ENCODE measurements around the gene NGF.
"Not testable (repeated sequence)": the region's sequence is repeated elsewhere in the genome, so short reads cannot be mapped to it uniquely, and the experiment has no call there.

Gene NGF

GRCh38 chr1:115337633-115338456 lies at the start of gene NGF:
NGF (minus strand) TSS chr1:115338249; CDS start chr1:115286795, 51,454 bp downstream.
- peak in 7 of 51 donors; percentile 5 to 39 (median 8) for DNase-seq

DNA sequence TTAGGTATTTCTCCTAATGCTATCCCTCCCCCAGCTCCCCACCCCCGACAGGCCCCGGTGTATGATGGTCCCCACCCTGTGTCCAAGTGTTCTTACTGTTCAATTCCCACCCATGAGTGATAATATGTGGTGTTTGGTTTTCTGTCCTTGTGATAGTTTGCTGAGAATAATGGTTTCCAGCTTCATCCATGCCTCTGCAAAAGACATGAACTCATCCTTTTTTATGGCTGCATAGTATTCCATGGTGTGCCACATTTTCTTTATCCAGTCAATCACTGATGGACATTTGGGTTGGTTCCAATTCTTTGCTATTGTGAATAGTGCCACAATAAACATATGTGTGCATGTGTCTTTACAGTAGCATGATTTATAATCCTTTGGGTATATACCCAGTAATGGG lies 45.4 kb upstream of the NGF start:
- not testable (repeated sequence) for DNase-seq

DNA sequence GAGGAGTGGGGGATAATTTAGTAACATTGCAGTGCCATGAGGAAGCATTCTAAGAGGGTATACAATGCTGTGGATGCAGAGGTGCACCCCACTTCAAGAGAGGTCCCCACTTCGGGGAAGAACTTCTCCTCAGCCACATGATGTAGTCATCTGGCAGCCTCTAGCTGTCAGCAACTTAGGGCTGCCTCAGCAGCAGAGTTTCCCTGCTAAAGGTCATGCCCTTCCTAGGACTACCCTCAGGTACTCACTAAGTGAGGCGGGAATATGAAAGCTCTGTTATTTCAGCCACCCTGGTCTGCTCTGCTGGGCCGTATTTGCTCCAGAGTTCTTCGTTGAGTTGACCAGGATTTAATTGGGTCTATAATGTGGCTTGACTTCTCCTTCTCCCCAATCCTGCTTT lies 41.9 kb upstream of the NGF start:
- no peak for DNase-seq

DNA sequence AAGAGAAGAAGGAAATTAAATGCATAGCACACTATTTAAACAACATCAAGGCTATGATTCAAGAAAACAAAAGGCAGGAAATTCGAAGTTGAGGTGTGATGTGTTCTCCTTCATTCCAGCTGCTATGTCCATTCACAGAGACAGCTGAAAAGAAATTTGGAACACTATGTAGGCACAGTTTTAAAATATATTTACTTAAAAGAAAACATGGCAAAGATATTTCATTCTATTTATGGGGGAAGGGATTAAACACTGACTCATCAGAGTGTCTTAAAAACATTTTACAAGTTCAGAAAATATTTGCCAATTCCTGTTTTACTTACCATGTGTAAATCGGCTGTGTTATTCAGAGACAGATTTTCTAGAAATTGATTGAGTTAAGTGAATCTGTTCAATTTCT lies 39.4 kb upstream of the NGF start:
- no peak for DNase-seq

- no peak for DNase-seq
Measured at GRCh38 chr1:115374598-115374997, 36.5 kb upstream of the NGF start.

GRCh38 chr1:115373305-115373704 lies 35.3 kb upstream of the NGF start:
- DNase-seq, result no peak

DNA sequence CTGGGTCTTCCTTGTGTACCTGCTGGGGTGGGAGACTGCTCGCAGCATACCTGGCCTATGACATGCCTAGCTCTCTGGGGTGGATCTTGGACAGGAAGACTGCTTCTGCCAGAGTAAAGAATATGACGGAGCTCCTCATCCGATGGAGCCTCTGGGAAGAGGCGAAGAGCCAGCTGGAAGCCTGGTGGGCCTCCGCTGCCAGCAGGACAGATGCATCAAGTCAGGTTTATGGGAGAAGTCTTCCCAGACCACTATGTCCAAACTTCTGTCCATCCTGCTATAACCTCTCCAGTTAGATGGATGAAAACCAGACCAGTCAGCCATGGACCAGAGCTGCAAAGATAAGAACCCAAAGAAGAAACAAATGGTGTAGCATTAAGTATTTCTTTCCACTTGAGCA lies 27.7 kb upstream of the NGF start:
- no peak for DNase-seq

- no peak for DNase-seq
Measured at GRCh38 chr1:115364780-115365155, 26.7 kb upstream of the NGF start.

- no peak for DNase-seq
Measured at GRCh38 chr1:115364046-115364779, 26.2 kb upstream of the NGF start.

DNA sequence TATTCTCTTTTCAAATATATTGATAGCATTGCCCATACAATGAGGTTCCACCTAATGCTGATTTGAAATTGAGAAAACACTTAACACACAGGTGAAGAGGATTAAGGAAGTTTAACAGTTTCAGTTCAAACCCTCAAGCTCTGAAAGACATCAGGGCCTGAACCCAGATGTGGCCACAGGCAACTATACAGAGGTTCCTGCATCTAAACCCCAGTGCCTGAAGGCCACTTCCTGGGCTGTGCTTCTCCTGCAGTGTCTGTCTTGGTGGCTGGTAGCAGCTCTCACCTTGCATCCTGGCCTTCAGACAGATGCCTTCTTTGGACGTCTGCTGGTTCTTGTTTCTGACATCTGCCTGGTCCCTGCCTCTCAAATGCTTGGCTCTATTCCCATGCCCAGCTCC lies 25.1 kb upstream of the NGF start:
- DNase-seq, result no peak

DNA sequence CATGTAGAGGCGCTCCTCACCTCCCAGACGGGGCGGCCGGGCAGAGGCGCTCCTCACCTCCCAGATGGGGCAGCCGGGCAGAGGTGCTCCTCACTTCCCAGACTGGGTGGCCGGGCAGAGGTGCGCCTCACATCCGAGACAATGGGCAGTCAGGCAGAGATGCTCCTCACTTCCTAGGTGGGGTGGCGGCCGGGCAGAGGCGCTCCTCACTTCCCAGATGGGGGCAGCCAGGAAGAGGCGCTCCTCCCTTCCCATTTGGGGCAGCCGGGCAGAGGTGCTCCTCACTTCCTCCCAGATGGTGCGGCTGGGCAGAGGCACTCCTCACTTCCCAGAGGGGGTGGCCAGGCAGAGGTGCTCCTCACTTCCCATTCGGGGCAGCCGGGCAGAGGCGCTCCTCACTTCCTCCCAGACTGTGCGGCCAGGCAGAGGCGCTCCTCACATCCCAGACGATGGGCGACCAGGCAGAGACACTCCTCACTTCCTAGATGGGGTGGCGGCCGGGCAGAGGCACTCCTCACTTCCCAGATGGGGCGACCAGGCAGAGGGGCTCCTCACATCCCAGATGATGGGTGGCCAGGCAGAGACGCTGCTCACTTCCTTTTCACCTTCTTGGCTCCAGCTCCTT lies 22.6 kb upstream of the NGF start:
- not testable (repeated sequence) for DNase-seq

DNA sequence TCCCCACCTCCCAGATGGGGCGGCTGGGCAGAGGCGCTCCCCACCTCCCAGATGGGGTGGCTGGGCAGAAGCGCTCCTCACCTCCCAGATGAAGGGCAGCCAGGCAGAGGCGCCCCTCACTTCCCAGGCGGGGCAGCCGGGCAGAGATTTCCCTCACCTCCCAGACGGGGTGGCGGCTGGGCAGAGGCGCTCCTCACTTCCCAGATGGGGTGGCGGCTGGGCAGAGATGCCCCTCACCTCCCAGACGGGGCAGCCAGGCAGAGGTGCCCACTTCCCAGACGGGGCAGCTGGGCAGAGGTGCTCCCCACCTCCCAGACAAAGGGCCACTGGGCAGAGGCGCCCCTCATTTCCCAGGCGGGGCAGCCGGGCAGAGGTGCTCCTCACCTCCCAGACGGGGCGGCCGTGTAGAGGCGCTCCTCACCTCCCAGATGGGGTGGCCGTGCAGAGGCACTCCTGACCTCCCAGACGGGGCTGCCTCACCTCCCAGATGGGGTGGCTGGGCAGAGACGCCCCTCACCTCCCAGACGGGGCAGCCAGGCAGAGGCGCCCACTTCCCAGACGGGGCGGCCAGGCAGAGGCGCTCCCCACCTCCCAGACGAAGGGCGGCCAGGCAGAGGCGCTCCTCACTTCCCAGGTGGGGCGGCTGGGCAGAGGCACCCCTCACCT lies 21.9 kb upstream of the NGF start:
- not testable (repeated sequence) for DNase-seq

DNA sequence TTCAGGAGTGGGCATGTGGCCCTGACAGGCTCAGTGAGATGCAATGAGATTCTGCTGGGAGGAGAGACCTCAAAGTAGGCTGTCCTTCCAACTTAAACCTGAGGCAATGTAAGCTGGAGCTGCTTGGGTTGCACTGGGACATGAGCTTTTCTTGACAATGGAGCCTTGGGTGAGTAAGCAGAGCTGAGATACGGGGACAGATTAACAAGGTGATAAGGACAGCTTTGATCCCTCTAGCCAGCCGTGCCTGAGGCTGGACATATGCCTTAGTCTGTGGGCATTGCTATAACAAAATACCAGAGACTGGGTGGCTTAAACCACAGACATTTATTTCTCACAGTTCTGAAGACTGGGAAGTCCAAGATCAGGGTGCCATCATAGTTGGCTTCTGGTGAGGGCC lies 18.3 kb upstream of the NGF start:
- no peak for DNase-seq

- DNase-seq, result no peak
Measured at GRCh38 chr1:115355069-115355468, 17.0 kb upstream of the NGF start.

- DNase-seq, result no peak
Measured at GRCh38 chr1:115351143-115351542, 13.1 kb upstream of the NGF start.

GRCh38 chr1:115348636-115349035 lies 10.6 kb upstream of the NGF start:
- DNase-seq, result no peak

GRCh38 chr1:115347282-115347681 lies 9.2 kb upstream of the NGF start:
- DNase-seq, result no peak

DNA sequence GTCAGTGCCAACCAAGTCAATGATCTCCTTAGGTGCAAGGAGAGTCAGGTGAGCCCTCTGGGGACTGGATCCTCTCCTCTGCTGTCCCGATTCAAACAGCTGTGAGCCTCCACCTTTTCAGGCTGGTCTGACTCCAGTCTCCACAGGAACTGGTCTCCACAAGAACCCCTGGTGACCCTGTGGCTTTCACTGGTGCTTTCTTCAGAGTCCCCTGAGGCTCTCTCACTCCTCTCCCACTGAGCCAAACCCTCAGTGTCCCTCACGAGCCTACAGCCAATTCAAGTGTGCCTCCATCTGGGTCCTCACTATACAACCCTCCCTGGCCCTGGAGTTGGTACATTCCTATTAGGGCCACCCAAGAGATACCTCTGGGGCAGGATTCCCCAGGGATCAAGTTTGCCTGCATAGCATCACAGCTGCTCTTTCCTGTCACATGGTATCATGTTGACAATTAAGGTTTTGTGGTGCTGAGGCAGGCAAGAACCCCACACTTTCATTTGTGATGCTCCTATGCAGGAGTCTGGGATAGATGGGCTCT lies 5.2 kb upstream of the NGF start:
- DNase-seq, result no peak

GRCh38 chr1:115341948-115342347 lies 3.9 kb upstream of the NGF start:
- no peak for DNase-seq

- DNase-seq, result no peak
Measured at GRCh38 chr1:115340879-115341278, 2.8 kb upstream of the NGF start.

GRCh38 chr1:115338457-115338820 lies 390 bp upstream of the NGF start:
- no peak for DNase-seq

- no peak for DNase-seq
Measured at GRCh38 chr1:115337276-115337632, 795 bp downstream of the NGF start.

Measured in hypothalamus (tissue), 51 donors.